ENCODE measurements around the gene RGS10. TPM values are rescaled to one million over a fixed set of nuclear protein-coding genes. Genes with fewer than 3 reads are reported as not detected.

RGS10 gene
- total and polyA plus RNA-seq, 9 of the 15 experiments (the other 6 are each of a cell fraction or from before 2014, with no cell fraction given) = 31.9 to 123 (median 62.1) TPM

DNA sequence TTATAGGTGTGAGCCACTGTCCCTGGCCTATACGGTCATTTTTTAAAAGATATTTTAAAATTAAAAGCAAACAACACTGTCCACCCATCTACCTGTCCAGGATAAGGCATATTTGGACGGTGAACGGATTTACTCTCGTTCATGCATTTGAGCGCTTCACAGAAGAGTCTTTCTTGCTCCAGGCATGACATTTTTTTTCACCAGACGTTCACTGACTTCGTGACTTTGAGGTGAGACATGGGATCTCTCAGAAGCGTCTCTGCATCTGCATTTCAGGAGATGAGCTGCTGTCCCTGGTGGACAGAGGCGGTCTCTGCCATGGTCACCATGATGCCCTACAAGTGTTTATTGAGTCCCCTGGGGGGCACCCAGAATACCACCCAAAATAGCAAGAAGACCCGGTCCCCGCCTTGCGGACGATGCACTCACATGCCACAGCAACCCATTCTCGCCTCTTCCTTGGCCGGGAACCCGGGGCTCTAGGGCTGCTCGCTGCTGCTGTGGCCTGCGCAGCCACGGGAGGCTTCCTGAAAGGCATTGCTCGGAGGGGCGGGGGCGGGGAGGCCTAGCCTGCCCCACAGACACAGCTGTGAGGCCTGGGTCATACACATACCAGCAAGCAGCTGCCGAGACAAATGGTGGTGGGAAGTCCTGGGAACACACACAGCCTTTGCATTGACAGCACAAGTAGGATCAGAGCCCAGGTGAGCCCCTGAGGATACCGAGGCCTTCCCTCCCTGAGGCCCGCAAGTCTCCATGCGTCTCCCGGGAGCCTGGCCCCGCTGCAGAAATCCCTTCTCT is 84.4 kb downstream of the RGS10 start:
- Histone ChIP-seq H4K20me1 (replicated peaks; ENCODE audit: control insufficient read depth, insufficient read depth, low read length) (no peaks in the 10 kb centered on the region), H3K9ac (ENCODE audit: insufficient read depth in 1 of 2, low read depth in 2 of 2, low read length in 2 of 2) (no peak overlapping the region), H3K9me3 (replicated peaks; ENCODE audit: control insufficient read depth, insufficient read depth, low read depth, low read length) (no peaks in the 10 kb centered on the region), H2AFZ (ENCODE audit: low read depth, low read length) (no peak overlapping the region), H3K4me2 (ENCODE audit: insufficient read depth, low read length) (no peak overlapping the region), H3K79me2 (ENCODE audit: control insufficient read depth, insufficient read depth, low read length) (no peaks in the 10 kb centered on the region), H3K36me3 (ENCODE audit: control insufficient read depth, insufficient read depth, low read length) (no peaks in the 10 kb centered on the region), H3K4me1 (replicated peaks in 1 of 2; ENCODE audit: control insufficient read depth in 2 of 2, insufficient read depth in 2 of 2, low read length in 2 of 2) (peaks cover 0 to 4% of the 10 kb centered on the region in 2 experiments; a peak in 2 of 5 replicates), H3K27me3 (ENCODE audit: control insufficient read depth in 2 of 2, insufficient read depth in 2 of 2, low read length in 2 of 2) (peaks cover 0 to 34% of the 10 kb centered on the region in 2 experiments; a peak in 4 of 5 replicates), H3K9me1 (ENCODE audit: control insufficient read depth, insufficient read depth, low read length) (no peaks in the 10 kb centered on the region), H3K27ac (ENCODE audit: extremely low read depth, low read depth, low read length) (no peak overlapping the region), H3K4me3 (no peak overlapping the region)
- DNase-seq (ENCODE audit: extremely low read depth in 1 of 4, low spot score in 3 of 4) = no peak
- ChIA-PET POLR2A (no interaction called here), CTCF (ENCODE audit: low intra/inter-chr PET ratio) (no interaction called here)
- intact Hi-C loops (cut with micrococcal nuclease) = no loop called here
- ATAC-seq = peak; percentile 37
- BruUV-seq (replicated peaks) = no TSS peak
- in situ Hi-C loops (cut with MboI) = no loop called here
- WGBS (ENCODE audit: insufficient coverage, low coverage, missing lambda C conversion rate) = 30% methylated on average over 17 of the region's 28 CpGs
- FAIRE-seq = no peak
- TF ChIP-seq ZBED1 (IDR thresholded peaks at IDR 0.05) (no peak), MTA1 (IDR thresholded peaks at IDR 0.05; ENCODE audit: borderline replicate concordance) (no peak), CTCF (IDR thresholded peaks at IDR 0.05 in 2 of 3, conservative IDR thresholded peaks at IDR 0.05 in 1 of 3; ENCODE audit: insufficient read depth in 2 of 3, low read depth in 1 of 3, low read length in 3 of 3) (0 out of 6 replicates have a peak, but pooled peaks of 1 of the 3 experiments have one; percentile 18), NCOR1 (IDR thresholded peaks at IDR 0.05) (no peak)
- TF ChIP-seq, protein P1, sequence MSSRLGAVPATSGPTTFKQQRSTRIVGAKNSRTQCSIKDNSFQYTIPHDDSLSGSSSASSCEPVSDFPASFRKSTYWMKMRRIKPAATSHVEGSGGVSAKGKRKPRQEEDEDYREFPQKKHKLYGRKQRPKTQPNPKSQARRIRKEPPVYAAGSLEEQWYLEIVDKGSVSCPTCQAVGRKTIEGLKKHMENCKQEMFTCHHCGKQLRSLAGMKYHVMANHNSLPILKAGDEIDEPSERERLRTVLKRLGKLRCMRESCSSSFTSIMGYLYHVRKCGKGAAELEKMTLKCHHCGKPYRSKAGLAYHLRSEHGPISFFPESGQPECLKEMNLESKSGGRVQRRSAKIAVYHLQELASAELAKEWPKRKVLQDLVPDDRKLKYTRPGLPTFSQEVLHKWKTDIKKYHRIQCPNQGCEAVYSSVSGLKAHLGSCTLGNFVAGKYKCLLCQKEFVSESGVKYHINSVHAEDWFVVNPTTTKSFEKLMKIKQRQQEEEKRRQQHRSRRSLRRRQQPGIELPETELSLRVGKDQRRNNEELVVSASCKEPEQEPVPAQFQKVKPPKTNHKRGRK (tag; IDR thresholded peaks at IDR 0.05) = no peak
